Left ventricle myocardium inferior (tissue), 1 donor: ENCODE data around the gene KAZN. TPM values are rescaled to one million over a fixed set of nuclear protein-coding genes. Genes with fewer than 3 reads are reported as not detected.

Experiments used
- DNase-seq: peaks from one replicate; pipeline ENCODE4 v3.0.0-alpha.2; 2020
- H3K27ac ChIP-seq: fragments of 200-600 bp; replicated peaks from 2 replicates; pipeline ENCODE4 v1.8.0; 2021
- H3K27me3 ChIP-seq: fragments of 200-600 bp; 2 replicates; pipeline ENCODE4 v1.8.0; 2021; ENCODE audit warnings: low read depth
- H3K36me3 ChIP-seq: fragments of 200-600 bp; 2 replicates; pipeline ENCODE4 v1.8.0; 2021
- H3K4me1 ChIP-seq: fragments of 200-600 bp; 2 replicates; pipeline ENCODE4 v1.8.0; 2021
- H3K4me3 ChIP-seq: fragments of 200-600 bp; 2 replicates; pipeline ENCODE4 v1.8.0; 2021; ENCODE audit warnings: mild to moderate bottlenecking, moderate library complexity
- H3K9me3 ChIP-seq: fragments of 200-600 bp; replicated peaks from 2 replicates; pipeline ENCODE4 v1.8.0; 2021
- intact Hi-C: fragments of 100-400 bp; cut with micrococcal nuclease; formaldehyde crosslinking; loops from one replicate; pipeline ENCODE4 v1.11.0; 2022
- total RNA-seq: library from RNA; stranded (reverse); fragmentation: NEBNext Ultra II Directional; extraction: Animal tissue kit (Norgen Biotek cat#: 25700); gene quantifications from one replicate; pipeline ENCODE4 v1.2.1, GENCODE V29; 2021
- TF ChIP-seq, protein P1 (sequence below): fragments of 200-600 bp; IDR thresholded peaks from 2 replicates; pipeline ENCODE4 v1.8.0; 2021; ENCODE audit warnings: antibody characterized with exemption, mild to moderate bottlenecking, borderline replicate concordance
- donor health status: DM: no; HTN: yes; CAD: no; lungs with severe emphysema.

KAZN gene
- total RNA-seq, 1 donor from 2014 or later: 2.2 TPM

DNA sequence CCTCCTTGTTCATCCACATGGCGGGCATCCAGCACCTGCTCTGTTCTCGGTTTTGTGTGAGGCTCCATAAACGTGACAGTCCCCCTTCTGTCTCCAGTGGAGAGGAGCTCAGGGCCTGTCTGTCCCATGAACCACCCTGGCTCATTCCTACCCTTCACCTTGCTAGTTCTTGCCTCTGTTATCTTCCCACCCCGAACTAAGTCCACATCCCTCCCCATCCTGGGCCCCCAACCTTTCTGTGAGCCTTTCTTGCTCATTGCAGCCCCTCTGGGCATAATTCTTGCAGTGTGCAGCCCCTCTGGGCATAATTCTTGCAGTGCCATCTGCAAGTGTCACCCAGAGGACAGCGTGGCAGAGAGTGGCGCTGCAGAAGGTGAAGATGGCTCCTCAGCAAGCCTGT lies 338.3 kb downstream of the KAZN start:
- Histone ChIP-seq H3K9me3 (no peaks in the 10 kb centered on the region), H3K36me3 (no peaks in the 10 kb centered on the region), H3K27me3 (peaks cover 11% of the 10 kb centered on the region), H3K27ac (no peak overlapping the region), H3K4me3 (no peak overlapping the region), H3K4me1 (peaks cover 21% of the 10 kb centered on the region)
- intact Hi-C loops: no loop called here
- no peak for DNase-seq
- TF ChIP-seq, protein P1, sequence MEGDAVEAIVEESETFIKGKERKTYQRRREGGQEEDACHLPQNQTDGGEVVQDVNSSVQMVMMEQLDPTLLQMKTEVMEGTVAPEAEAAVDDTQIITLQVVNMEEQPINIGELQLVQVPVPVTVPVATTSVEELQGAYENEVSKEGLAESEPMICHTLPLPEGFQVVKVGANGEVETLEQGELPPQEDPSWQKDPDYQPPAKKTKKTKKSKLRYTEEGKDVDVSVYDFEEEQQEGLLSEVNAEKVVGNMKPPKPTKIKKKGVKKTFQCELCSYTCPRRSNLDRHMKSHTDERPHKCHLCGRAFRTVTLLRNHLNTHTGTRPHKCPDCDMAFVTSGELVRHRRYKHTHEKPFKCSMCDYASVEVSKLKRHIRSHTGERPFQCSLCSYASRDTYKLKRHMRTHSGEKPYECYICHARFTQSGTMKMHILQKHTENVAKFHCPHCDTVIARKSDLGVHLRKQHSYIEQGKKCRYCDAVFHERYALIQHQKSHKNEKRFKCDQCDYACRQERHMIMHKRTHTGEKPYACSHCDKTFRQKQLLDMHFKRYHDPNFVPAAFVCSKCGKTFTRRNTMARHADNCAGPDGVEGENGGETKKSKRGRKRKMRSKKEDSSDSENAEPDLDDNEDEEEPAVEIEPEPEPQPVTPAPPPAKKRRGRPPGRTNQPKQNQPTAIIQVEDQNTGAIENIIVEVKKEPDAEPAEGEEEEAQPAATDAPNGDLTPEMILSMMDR: no peak

DNA sequence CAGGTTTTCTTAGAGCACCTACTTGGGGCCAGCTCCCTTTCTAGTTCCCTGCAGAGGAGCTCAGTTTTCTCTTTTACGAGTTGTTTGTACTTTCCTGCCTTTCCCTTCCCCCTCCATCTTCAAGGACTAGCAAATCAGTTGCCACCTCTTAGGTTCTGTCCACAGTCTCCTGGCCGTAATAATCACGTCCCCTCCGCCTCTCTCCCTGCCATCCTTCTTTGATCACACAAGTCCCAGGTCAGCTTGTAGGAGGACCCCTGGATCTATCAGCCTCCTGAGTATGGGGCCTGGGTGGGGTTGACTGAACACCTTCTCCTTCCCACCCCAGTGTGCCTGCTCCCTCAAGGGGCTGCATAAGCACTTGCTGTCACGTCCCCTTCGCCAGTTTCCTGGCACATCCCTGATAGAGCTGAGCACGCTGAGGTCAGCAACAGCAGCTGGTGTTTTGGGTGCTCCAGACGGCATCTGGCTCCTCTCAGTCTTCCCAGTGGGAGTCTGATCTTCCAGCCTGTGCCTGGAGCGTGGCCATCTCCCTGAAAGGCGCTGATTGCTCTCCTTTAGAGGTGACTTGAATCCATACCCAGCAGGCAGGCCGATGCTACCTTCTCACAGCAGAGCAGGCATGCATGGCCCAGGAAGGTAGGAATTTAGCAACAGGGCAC lies 338.9 kb downstream of the KAZN start:
- H3K27me3 ChIP-seq: peaks cover 5% of the 10 kb centered on the region
- TF ChIP-seq, protein P1: no peak
- no peaks in the 10 kb centered on the region for H3K36me3 ChIP-seq
- H3K4me3 ChIP-seq: no peak overlapping the region
- intact Hi-C loops: no loop called here
- H3K4me1 ChIP-seq: peaks cover 27% of the 10 kb centered on the region
- H3K27ac ChIP-seq: no peak overlapping the region
- H3K9me3 ChIP-seq: no peaks in the 10 kb centered on the region
- no peak for DNase-seq

DNA sequence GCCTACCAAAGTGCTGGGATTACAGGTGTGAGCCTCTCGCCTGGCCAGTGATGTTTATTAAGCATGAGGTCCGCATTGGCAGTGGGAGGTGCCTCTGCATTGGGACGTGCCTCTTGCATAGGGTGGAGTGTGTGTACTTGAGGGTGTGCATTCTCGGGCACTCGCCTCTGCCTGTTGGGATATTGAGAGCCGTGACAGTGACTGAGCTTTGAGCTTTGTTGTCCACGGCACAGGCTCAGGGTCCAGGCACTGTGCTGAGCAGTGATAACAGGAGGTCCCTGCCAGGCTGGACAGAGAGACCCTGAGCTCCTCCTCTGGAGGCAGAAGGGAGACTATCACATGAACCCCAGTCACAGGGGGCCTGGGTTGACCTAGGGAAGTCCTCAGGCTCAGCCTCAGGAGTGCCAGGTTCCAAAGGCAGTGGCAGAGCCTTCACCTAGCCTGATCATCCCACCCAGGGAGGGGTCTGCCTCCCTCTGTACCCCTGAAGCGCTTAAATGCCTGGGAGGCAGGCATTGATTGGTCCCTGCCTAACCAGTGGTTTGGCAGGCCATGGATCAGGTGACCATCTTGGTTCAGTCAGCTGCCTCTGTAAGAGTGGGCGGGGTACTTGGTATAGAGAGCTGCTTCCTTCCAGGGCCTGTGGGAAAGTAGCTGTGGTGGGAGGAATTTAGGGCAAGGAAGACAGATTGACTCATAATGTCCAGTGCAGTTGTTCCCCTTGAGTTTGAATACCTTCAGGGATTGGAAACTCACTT lies 341.2 kb downstream of the KAZN start:
- peak overlapping the region; percentile 69 for H3K27ac ChIP-seq
- TF ChIP-seq, protein P1: no peak
- no peaks in the 10 kb centered on the region for H3K27me3 ChIP-seq
- no peak overlapping the region for H3K4me3 ChIP-seq
- H3K4me1 ChIP-seq: peaks cover 46% of the 10 kb centered on the region
- intact Hi-C loops: no loop called here
- H3K36me3 ChIP-seq: no peaks in the 10 kb centered on the region
- DNase-seq: no peak
- no peaks in the 10 kb centered on the region for H3K9me3 ChIP-seq

DNA sequence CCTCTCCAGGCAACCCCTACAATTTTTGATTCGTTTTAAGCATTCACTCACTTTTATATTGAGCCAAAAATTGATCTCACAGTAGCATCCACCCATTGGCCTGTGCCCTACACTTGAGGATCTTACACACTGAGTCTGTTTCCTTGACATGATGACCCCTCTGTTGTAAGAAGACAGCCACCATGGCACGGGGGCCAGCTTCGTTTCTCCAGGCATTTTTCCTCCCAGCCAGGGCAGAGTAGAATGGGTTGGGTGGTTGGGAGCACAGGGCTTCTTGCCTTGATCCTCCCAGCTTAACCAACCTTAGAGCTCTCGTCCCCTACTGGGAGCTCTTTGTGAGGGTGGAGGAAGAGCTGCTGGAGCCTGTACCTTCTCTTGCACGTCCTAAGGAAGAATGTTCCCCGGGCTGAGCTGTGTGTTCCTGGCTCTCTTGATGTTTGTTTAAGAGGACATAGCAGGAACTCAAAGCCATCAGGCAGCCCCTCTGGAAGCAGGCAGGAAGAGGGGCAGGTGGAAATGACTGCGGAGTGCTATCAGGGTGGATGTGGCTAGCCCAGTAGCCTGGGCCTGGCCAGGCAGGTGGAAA lies 341.9 kb downstream of the KAZN start:
- intact Hi-C loops: no loop called here
- peak overlapping the region; percentile 69 for H3K27ac ChIP-seq
- no peak for DNase-seq

DNA sequence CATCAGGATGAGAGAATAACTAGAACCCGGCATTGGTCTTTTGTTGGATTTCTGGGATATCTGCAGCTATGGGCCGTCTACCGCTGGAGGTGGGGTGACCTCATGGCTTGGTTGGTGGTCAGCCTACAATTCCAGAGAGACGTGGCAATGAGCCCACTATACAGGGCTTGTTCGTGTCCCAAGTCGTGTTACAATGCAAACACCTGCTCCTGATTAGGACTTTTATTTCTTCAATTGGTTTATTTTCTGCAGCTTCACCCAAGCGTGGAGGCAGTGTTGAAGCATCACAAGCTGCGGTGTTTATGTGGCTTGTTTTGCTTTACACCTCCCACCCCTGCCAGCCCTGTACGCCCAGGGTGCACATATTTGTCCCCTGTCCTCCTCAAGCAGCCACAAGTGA lies 343.4 kb downstream of the KAZN start:
- Histone ChIP-seq H3K9me3 (no peaks in the 10 kb centered on the region), H3K36me3 (no peaks in the 10 kb centered on the region), H3K4me3 (no peak overlapping the region), H3K27ac (no peak overlapping the region), H3K27me3 (no peaks in the 10 kb centered on the region), H3K4me1 (peaks cover 68% of the 10 kb centered on the region)
- DNase-seq: no peak
- TF ChIP-seq, protein P1: no peak
- intact Hi-C loops: no loop called here

More for the DNA sequence above, 341.9 kb downstream of the KAZN start:
- Histone ChIP-seq H3K27me3 (no peaks in the 10 kb centered on the region), H3K9me3 (no peaks in the 10 kb centered on the region), H3K4me1 (peaks cover 53% of the 10 kb centered on the region), H3K36me3 (no peaks in the 10 kb centered on the region), H3K4me3 (no peak overlapping the region)
- TF ChIP-seq, protein P1: no peak
